Liver (tissue), 9 donors: ENCODE measurements around the gene KCNMA1. TPM values are rescaled to one million over a fixed set of nuclear protein-coding genes. Genes with fewer than 3 reads are reported as not detected.

Source experiments
- DNase-seq: peaks from one replicate; pipeline ENCODE4 v3.0.0-alpha.2; 2017; ENCODE audit warnings: low spot score
- H3K27ac ChIP-seq, 2 donors: one replicate each; pipeline ENCODE4 v1.7.0; 2013; ENCODE audit warnings: inconsistent platforms in 2 of 2, low read length in 2 of 2, control low read depth in 1 of 2, low read depth in 1 of 2, mild to moderate bottlenecking in 1 of 2
- H3K27me3 ChIP-seq, 4 donors: one replicate each; pipeline versions ENCODE4 v1.6.1 to v1.7.0; 2013; ENCODE audit warnings: low read length in 3 of 4, inconsistent platforms in 1 of 4, mild to moderate bottlenecking in 1 of 4, moderate library complexity in 1 of 4; ENCODE audit not compliant: control insufficient read depth in 4 of 4, insufficient read depth in 4 of 4
- H3K36me3 ChIP-seq, 4 donors: one replicate each; pipeline versions ENCODE4 v1.6.1 to v1.7.0; 2013; ENCODE audit warnings: low read length in 3 of 4, mild to moderate bottlenecking in 3 of 4, low read depth in 1 of 4, moderate library complexity in 1 of 4; ENCODE audit not compliant: control insufficient read depth in 4 of 4, insufficient read depth in 3 of 4
- H3K4me1 ChIP-seq, 4 donors: one replicate each; pipeline versions ENCODE4 v1.6.1 to v1.7.0; 2013; ENCODE audit warnings: low read length in 3 of 4, mild to moderate bottlenecking in 3 of 4, moderate library complexity in 1 of 4; ENCODE audit not compliant: control insufficient read depth in 4 of 4, insufficient read depth in 4 of 4
- H3K4me3 ChIP-seq, 3 donors: one replicate each; pipeline versions ENCODE4 v1.6.1 to v1.7.0; 2013; ENCODE audit warnings: low read length in 3 of 3, control low read depth in 1 of 3, low read depth in 1 of 3, mild to moderate bottlenecking in 1 of 3
- H3K9ac ChIP-seq, 2 donors: one replicate each; pipeline ENCODE4 v1.7.0; 2013; ENCODE audit warnings: low read length in 2 of 2, mild to moderate bottlenecking in 2 of 2, moderate library complexity in 2 of 2, control low read depth in 1 of 2, low read depth in 1 of 2
- H3K9me3 ChIP-seq, 4 donors: one replicate each; pipeline versions ENCODE4 v1.6.1 to v1.7.0; 2013; ENCODE audit warnings: low read length in 3 of 4; ENCODE audit not compliant: control insufficient read depth in 4 of 4
- ATF3 ChIP-seq: IDR thresholded peaks from 2 replicates; pipeline ENCODE4 v1.6.1; 2016; ENCODE audit warnings: antibody characterized with exemption
- CTCF ChIP-seq: fragments of 150-350 bp; IDR thresholded peaks from 2 replicates; pipeline ENCODE4 v1.5.1; 2017; ENCODE audit warnings: improper control_type of control experiment, low read depth, low read length; ENCODE audit not compliant: missing input control
- EGR1 ChIP-seq, 2 donors: IDR thresholded peaks; 2 replicates each; pipeline ENCODE4 v1.6.1; 2016 to 2018; ENCODE audit warnings: antibody characterized with exemption in 2 of 2, low read depth in 2 of 2
- FOXA1 ChIP-seq: IDR thresholded peaks from 2 replicates; pipeline ENCODE4 v1.6.1; 2016; ENCODE audit warnings: antibody characterized with exemption
- FOXA2 ChIP-seq: IDR thresholded peaks from 2 replicates; pipeline ENCODE4 v1.6.1; 2016; ENCODE audit warnings: antibody characterized with exemption
- GABPA ChIP-seq, 2 donors: IDR thresholded peaks in 1 of 2; conservative IDR thresholded peaks in 1 of 2; 2 replicates each; pipeline ENCODE4 v1.6.1; 2016; ENCODE audit warnings: antibody characterized with exemption in 2 of 2, mild to moderate bottlenecking in 1 of 2, moderate library complexity in 1 of 2
- HNF4A ChIP-seq, 2 donors: conservative IDR thresholded peaks; 2 replicates each; pipeline ENCODE4 v1.6.1; 2016; ENCODE audit warnings: antibody characterized with exemption in 2 of 2, mild to moderate bottlenecking in 2 of 2
- JUND ChIP-seq, 2 donors: IDR thresholded peaks; 2 replicates each; pipeline ENCODE4 v1.6.1; 2016; ENCODE audit warnings: antibody characterized with exemption in 2 of 2
- MAX ChIP-seq: IDR thresholded peaks from 2 replicates; pipeline ENCODE4 v1.6.1; 2016; ENCODE audit warnings: antibody characterized with exemption
- NR2F2 ChIP-seq: IDR thresholded peaks from 2 replicates; pipeline ENCODE4 v1.6.1; 2016; ENCODE audit warnings: antibody characterized with exemption
- RAD21 ChIP-seq, 2 donors: IDR thresholded peaks; 2 replicates each; pipeline ENCODE4 v1.6.1; 2016; ENCODE audit warnings: antibody characterized with exemption in 2 of 2, mild to moderate bottlenecking in 2 of 2
- RXRA ChIP-seq, 2 donors: IDR thresholded peaks; 2 replicates each; pipeline ENCODE4 v1.6.1; 2017 to 2018; ENCODE audit warnings: antibody characterized with exemption in 2 of 2, mild to moderate bottlenecking in 1 of 2
- SP1 ChIP-seq: IDR thresholded peaks from 2 replicates; pipeline ENCODE4 v1.6.1; 2018; ENCODE audit warnings: antibody characterized with exemption, mild to moderate bottlenecking
- TAF1 ChIP-seq: conservative IDR thresholded peaks from 2 replicates; pipeline ENCODE4 v1.6.1; 2016; ENCODE audit warnings: antibody characterized with exemption, mild to moderate bottlenecking
- YY1 ChIP-seq: IDR thresholded peaks from 2 replicates; pipeline ENCODE4 v1.6.1; 2016; ENCODE audit warnings: antibody characterized with exemption, mild to moderate bottlenecking
- WGBS: extraction: QIAGEN DNeasy Blood & Tissue Kit; methylation state at CpG from one replicate; pipeline ENCODE4 v1.1.7; 2013; 5-methylcytosine and 5-hydroxymethylcytosine counted together
- polyA plus RNA-seq, 2 donors: library from polyadenylated mRNA; stranded (reverse) in 1 of 2; unstranded in 1 of 2; fragments of 200-250 nt in 1 of 2; fragments of >200 nt in 1 of 2; fragmentation: Nextera tagmentation in 1 of 2; extraction: Ambion mirVana in 1 of 2; gene quantifications; one replicate each; pipeline versions ENCODE4 v1.2.1 to v1.2.3, GENCODE V29; 2013 to 2015
- total RNA-seq, 2 donors: library from RNA; depleted of rRNA; stranded (reverse); fragments of >200 nt; gene quantifications; one replicate each; pipeline ENCODE4 v1.2.3, GENCODE V29; 2014
- donor health status: healthy.
- donor health status: healthy.
- donor health status: healthy.
- donor health status: healthy.
- donor health status: healthy.

Gene KCNMA1
- total and polyA plus RNA-seq, 4 donors: 2.5 to 9.7 (median 4.7) TPM

- DNase-seq: no peak
- no peak overlapping the region for H3K4me3 ChIP-seq
- H3K4me1 ChIP-seq: peaks cover 0 to 5% (median 0%) of the 10 kb centered on the region in 4 donors
- no peaks in the 10 kb centered on the region for H3K27me3 ChIP-seq
- 89% methylated on average over 2 of the region's 2 CpGs for WGBS
- no peaks in the 10 kb centered on the region for H3K9me3 ChIP-seq
- H3K9ac ChIP-seq: no peak overlapping the region
- no peak overlapping the region for H3K27ac ChIP-seq
- no peaks in the 10 kb centered on the region for H3K36me3 ChIP-seq
- no peak for TF ChIP-seq ATF3
- TF ChIP-seq YY1: no peak
- TF ChIP-seq MAX: no peak
- TF ChIP-seq JUND (IDR thresholded peaks at IDR 0.05): no peak
- no peak for TF ChIP-seq TAF1
- TF ChIP-seq NR2F2: no peak
- TF ChIP-seq EGR1 (IDR thresholded peaks at IDR 0.05; ENCODE audit: low read depth in 2 of 2): no peak
- no peak for TF ChIP-seq SP1
- no peak for TF ChIP-seq GABPA (IDR thresholded peaks at IDR 0.05 in 1 of 2, conservative IDR thresholded peaks at IDR 0.05 in 1 of 2)
- no peak for TF ChIP-seq RAD21 (IDR thresholded peaks at IDR 0.05)
- no peak for TF ChIP-seq FOXA1
- no peak for TF ChIP-seq HNF4A (conservative IDR thresholded peaks at IDR 0.05)
These were observed 245.3 kb downstream of the KCNMA1 start for GRCh38 chr10:77392236-77392721.

GRCh38 chr10:77391605-77392235, 245.9 kb downstream of the KCNMA1 start:
- Histone ChIP-seq H3K4me3 (no peak overlapping the region), H3K4me1 (peaks cover 0 to 5% (median 0%) of the 10 kb centered on the region in 4 donors), H3K9me3 (no peaks in the 10 kb centered on the region), H3K9ac (no peak overlapping the region), H3K27ac (no peak overlapping the region), H3K36me3 (no peaks in the 10 kb centered on the region), H3K27me3 (no peaks in the 10 kb centered on the region)
- DNase-seq: peak; percentile 67
- TF ChIP-seq ATF3: no peak
- TF ChIP-seq RAD21 (IDR thresholded peaks at IDR 0.05): peak; percentile 86 to 88
- no peak for TF ChIP-seq FOXA1
- no peak for TF ChIP-seq HNF4A (conservative IDR thresholded peaks at IDR 0.05)
- TF ChIP-seq CTCF: peak; percentile 73
- TF ChIP-seq FOXA2: no peak
- TF ChIP-seq NR2F2: no peak
- 24% methylated on average over 12 of the region's 12 CpGs for WGBS

GRCh38 chr10:77390481-77390891, 247.1 kb downstream of the KCNMA1 start:
- no peak overlapping the region for H3K4me3 ChIP-seq
- H3K27ac ChIP-seq: no peak overlapping the region
- H3K27me3 ChIP-seq: no peaks in the 10 kb centered on the region
- H3K36me3 ChIP-seq: no peaks in the 10 kb centered on the region
- no peak overlapping the region for H3K9ac ChIP-seq
- peaks cover 0 to 9% (median 3%) of the 10 kb centered on the region in 4 donors for H3K4me1 ChIP-seq
- H3K9me3 ChIP-seq: no peaks in the 10 kb centered on the region
- DNase-seq: no peak
- no peak for TF ChIP-seq JUND (IDR thresholded peaks at IDR 0.05)
- TF ChIP-seq CTCF: no peak
- no peak for TF ChIP-seq TAF1
- TF ChIP-seq RAD21 (IDR thresholded peaks at IDR 0.05): no peak
- no peak for TF ChIP-seq HNF4A (conservative IDR thresholded peaks at IDR 0.05)
- no peak for TF ChIP-seq RXRA (IDR thresholded peaks at IDR 0.05)
- 78% methylated on average over 2 of the region's 2 CpGs for WGBS
